Stimulated activated CD4-positive, alpha-beta T cell treated with anti-CD3 and anti-CD28 coated beads, Interleukin-1b, Interleukin-23, amount 100 ng/mL, for 4 hours (primary cell): Measurements from ENCODE around the gene KIF26A.
A peak's percentile ranks its signal among the peaks of the same experiment; 100 is the strongest.

Experiments
- DNase-seq, 2 donors: peaks; one replicate each; pipeline ENCODE4 v3.0.0-alpha.2; 2020; ENCODE audit warnings: low read depth in 2 of 2

Gene KIF26A

DNA sequence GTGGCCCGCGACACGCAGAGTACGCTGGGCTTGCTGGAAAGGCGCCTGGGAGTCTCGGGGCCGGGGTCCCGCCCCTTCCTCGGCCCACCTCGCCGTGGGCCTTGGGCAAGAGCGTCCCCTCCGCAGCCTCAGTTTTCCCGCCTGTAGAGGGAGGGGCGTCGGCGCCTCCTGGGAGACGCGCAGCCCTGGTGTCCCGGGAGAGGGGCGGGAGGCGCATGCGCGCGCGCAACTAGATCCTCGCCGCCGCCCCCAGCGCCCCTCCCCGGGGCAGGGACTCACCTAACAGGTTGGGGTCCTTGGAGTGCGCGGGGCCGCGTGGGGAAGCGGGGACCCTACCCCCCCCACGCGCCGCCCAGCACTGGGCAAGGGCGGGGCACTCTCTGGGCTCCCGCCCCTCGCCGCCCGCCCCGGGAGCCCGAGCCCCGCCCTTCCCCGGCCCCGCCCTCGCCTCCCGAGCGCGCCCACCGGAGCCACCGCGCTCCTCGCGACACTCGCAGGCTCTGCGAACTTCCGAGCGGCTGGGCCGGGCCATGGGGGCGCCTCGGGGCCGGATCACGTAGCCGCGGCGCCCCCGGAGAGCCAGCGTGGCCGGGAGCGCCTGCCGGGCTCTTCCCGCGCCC lies at the start of gene KIF26A:
KIF26A (plus strand) TSS at position 490 of the 620 bp plus-strand sequence. CDS start 136 bp downstream, outside the sequence.
- DNase-seq: peak in 1 of 2 donors; percentile 29

DNA sequence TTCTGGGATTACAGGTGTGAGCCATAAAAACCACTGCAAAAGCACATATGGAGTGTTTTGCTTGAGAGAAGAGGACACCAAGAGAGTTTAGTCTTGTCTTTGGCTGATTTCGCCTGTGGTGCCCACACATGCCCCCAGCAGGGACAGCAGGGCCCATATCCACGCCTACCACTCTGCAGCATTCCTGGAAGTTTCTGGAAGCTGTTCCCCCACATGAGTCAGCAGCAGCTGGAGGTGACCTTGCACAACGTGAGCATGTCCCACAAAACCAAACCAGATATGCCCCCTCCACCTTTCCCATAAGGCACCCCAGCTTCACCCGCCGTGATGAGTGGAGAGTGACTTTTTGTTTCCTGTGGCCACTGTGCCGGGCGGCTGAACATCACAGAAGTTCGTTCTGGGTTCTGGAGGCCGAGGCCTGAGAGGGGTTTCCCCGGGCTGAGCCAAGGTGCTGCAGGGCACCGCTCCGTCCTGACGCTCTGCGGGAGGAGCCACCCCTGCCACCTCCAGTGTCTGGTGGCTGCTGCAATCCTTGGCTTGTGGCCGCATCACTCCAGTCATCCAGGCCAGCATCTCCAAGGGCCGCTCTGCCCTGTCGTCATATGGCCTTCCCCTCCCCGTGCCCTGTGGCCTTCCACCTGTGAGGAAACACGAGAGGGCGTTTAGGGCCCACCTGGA lies 48.2 kb upstream of the KIF26A start:
- DNase-seq: no peak

DNA sequence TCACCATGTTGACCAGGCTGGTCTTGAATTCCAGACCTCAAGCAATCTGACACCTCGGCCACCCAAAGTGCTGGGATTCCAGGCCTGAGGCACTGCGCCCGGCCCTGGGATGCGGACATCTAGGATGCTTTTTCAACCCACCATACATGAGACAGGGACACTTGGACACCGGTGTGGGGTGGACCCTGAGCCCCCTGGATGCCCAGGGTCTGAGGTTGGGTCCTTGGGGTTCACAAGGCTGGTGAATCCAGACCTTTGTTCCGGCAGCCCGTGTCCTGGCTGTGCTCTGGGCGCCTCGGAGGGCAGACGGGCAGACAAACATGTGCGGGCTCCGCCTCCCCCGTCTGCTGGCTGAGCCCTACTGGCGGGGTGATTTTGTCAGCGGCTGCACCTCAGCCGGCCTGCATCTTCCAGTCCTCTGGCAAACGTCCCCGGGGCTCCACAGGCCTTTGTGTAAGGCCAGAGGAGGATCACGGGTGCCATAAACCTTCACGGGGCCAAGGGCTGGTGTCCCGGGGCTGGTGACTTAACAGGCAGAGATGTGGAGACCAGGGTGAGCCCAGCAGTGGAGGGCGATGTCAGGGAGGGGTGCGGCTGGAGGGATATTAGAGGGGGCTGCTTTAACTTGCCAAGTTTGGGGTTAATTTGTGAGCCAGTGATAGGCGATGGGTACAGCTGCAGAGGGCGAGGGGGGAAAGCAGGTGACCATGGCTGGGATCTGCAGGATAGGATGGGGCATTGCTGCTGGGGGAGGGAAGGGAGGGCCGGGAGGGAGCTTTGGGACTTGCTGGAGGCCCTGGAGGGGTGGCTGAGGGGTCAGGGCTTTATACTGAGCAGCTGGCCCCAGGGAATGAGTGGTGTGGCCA lies 47.1 kb upstream of the KIF26A start:
- no peak for DNase-seq

DNA sequence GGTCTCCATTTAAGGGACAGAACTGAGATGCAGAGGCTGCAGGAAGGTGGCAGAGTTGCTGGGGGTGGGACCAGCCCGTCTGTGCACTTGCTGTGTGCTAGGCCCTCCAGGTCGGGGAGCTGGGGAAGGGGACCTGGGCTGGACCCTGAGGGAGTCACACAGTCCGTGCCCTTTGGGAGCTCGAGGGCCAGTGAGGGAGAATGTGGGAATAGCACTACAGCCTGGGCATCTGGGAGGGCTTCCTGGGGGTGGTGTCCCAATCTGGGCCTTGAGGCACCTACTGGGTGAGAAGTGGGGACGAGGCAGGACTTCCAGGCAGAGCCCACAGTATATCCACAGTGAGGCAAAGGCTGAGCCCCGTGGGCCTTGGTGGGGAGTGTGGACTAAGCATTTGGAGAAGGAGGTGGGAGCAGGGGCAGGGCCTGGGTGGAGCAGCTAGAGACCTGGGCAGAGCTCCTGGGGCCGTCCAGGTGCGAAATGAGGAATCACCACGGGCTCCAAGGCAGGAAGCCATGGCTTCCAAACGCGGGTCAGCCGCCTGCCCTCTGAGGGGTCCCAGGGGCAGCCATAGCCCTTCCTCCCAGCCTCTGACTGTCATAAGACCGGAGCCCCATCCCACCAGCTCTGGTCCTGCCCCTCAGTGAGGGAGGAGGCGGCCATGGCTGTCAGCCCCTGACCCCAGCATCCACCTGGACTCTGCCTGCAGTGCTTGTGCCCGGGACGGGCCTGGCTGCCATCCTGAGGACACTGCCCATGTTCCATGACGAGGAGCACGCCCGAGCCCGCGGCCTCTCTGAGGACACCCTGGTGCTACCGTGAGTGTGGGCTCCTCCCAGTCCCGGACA lies 46.2 kb upstream of the KIF26A start:
- DNase-seq: no peak

DNA sequence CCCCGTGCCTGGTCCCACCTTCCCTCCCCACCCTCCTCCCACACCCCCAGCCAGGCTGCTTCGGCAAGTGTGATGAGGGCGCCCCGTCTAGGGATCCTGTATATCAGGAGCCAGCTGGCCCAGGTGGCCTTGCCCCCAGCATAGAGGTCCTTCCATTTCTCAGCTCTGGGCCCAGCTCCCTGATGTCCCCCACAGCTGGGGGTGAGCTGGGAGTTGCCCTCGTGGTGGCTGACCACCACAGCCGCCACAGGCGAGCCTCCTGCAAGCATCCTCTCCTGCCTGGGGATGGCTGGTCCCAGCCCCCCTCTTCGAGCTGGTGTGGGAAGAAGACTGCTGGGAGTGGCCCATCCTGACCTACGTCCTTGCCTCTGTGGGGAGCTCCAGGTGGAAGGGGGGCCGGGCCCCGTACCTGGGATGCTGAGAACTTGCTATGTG lies 45.4 kb upstream of the KIF26A start:
- DNase-seq: no peak

DNA sequence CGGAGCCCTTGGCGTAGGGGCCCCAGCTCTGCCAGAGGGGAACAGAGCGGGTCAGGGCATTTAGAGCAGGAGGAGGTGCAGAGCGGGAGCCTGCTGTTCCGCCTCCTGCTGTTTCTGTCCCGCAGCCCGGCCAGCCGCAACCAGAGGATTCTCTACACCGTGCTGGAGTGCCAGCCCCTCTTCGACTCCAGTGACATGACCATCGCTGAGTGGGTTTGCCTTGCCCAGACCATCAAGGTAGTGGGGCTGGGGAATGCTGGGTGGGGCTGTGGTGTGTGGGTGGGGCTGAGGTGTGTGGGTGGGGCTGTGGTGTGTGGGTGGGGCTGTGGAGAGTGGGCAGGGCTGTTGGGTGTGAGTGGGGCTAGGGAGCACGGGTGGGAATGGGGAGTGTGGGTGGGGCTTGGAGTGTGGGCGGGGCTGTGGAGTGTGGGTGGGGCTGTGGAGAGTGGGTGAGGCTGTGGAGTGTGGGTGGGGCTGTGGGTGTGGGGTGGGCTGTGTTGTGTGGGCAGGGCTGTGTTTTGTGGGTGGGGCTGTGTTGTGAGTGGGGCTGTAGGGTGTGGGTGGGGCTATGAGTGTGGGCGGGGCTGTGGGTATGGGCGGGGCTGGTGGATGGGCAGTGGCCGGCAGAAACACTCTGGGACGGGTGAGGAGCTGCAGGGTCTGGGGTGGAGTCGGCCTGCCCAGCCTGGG lies 44.9 kb upstream of the KIF26A start:
- no peak for DNase-seq

DNA sequence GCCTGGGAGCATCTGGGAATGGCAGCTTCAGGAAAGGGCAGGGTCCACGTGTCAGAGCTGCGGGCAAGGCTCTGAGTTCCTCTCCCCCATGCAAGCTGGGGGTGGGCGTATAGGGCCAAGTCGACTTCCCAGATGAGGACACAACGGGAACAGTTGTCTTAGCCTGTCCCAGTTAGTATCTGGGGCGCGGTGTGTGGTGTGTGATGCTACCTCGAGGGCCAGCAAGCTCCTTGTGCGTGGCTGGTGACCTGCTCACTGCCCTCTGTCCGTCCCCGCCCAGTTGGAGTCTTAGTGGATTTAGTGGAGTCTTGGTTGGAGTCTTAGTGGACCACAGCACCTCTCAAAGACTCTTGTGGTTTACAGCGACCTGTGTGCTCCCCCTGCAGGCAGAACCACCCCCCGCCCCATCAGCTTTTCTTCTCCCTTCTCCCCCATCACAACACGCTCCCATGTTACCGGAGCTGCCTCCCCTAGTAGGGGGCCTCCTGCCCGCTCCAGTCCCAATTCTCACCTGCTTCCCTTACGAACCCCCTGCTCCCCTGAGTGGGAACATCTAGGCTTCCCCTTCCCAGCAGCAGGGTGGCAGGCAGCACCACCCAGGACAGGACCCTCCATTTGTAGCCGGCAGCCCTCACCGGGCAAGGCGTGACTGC lies 44.2 kb upstream of the KIF26A start:
- DNase-seq: no peak

DNA sequence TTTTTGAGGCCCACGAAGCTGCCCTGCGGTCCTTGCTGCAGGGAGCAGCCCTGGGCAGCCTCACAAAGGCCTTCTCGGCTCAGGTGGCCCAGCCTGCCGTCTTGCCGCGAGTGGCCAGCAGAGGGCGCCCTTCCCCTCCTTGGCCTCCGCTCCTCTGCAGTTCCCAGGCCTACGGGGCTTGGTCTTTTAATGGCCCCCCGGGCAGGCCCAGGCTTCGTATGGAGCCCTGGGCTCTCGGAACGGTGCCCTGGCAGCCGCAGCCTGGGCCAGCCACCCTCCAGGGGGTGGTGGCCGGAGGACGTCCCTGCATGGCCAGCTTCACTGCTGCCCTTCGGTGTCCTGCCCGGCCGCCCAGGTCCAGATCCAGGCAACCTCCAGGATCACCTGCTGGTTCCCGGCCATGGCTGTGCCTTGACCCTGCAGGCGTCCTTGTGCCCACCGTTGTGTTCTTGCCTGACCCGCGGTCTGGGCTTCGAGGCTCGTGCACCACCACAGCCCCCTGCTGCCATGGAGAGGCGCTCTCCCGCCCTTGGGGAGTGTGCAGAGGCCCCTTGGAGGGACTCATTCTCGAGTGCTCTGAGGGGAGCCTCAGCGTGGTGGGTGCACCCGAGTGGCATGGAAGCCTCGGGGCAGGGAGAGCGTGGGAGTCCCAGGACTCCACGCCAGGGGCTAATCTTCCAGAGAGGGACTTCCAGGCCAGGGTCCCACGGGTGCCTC lies 43.5 kb upstream of the KIF26A start:
- DNase-seq: peak; percentile 62 to 78

DNA sequence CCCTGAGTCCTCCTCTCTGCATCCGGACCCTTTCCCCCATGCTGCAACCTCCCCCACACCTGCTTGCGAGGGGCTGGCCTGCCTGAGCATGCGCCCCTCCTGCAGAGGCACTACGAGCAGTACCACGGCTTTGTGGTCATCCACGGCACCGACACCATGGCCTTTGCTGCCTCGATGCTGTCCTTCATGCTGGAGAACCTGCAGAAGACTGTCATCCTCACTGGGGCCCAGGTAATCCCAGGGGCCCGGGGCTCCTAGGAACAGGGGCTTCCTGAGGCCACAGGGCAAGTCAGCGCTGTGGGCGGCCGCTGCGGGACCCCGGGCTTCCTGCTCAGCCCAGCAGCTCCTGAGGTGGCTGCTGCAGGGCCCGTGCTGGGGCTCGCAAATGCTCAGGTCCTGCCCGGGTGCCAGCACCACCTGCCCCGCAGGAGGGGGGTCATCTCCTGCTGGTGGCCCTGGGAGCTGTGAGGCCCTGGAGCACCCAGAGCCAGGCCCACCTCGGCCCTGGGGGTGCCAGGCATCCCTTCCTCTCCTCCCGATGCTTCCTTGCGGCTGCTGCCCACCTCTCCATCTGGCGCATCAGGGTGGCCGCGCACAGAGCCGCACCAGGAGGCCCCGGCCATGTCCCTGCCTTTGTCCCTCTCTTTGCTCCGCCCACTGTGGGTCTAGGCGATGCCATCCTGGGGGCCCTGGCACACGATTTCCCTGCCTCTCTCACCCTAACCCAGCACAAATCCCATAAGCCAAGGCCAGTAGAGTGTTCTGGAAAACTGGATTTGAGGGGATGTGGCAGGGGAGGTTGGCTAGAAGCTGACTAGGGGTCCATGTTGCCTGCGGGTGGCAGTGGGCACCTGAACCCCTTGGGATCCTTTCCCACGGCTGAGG lies 42.7 kb upstream of the KIF26A start:
- no peak for DNase-seq

DNA sequence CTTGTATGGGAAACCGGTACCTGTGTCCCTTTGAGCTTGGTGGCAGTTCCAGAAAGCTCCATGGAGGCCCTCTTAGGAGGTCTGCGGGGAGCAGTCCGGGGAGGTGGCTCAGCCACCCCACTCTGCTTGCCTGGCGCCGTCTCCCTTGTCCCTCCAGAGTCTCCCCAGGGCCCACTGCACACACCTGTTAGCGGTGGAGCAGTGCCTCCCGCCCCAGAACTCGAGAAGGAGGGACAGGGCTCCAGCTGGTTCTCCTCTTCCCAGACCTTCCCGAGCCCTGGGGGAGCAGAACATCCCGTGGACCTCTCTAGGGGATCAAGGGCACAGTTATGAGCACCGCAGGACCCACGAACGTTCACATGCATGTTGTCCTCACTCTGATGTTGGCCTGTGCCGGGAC lies 42.1 kb upstream of the KIF26A start:
- no peak for DNase-seq

DNA sequence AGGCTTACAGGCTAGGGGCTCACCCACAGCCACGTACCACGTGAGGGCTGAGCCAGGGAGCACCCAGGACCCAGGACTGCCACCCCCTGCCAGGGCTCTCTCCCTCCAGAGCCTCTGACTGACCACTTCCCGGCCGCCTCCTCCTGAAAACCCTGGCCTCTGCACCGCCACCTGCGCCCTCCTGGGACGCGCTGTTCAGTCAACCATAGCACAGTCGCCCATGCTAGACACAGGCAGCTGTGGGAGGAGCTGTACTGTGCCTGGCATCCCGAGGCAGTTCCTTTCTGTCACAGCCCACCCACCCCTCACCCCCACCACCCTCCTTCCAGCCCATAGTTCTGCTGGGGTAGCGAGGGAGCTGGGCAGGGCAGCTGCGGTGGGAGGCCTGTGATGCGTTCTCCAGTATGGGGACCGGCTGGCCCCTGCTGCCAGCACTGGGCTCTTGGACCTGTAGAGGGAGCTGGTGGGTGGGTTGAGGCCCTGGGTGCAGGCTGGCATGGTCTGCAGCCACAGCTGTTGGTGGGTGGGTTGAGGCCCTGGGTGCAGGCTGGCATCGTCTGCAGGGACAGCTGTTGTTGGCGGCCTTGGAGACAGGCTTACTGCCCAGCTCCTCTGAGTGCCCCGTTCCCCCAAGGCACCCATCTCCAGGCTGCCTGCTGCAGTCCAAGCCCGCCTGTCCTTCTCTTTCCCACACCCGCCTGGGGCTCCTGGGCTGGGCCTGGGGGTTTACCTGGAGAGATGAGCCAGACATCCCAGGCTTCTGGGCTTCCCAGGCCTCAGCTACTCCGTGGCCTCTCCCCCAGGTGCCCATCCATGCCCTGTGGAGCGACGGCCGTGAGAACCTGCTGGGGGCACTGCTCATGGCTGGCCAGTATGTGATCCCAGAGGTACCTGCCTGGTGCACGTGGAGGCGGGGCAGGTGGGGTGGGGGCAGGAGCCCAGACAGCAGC lies 41.4 kb upstream of the KIF26A start:
- DNase-seq: no peak

DNA sequence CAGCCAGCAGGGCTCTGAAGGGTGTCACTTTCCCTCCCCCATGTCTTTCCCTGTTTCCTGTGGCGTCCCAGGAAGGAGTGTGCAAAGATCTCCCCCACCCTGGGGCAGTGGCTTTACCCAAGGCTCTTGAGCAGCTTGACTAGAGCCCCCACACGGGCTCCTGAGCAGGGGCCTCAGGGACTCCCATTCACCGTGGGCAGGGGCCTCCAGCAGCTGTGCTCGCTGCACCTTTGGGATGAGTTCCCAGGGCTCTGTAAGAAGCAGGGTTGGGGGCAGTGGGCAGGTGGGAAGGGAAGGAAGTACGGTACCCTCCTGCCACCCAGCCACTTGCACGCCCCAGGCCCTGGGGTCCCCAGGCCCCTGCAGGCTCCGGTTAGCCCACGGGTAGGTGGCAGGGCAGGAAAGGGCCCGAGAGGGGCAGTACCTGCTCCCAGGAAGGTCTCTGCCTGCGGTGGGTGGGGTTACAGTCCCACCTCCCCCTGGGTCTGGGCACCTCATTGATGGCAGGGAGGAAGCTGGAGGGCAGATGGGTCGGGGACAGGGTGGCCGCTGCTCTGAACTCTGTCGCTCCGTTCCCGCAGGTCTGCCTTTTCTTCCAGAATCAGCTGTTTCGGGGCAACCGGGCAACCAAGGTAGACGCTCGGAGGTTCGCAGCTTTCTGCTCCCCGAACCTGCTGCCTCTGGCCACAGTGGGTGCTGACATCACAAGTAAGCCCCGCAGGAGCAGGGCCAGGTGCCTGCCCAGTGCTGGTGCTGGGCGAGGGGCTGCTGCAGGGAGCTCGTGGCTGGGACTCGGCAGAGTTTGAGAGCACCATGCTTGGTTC lies 39.9 kb upstream of the KIF26A start:
- DNase-seq: no peak

DNA sequence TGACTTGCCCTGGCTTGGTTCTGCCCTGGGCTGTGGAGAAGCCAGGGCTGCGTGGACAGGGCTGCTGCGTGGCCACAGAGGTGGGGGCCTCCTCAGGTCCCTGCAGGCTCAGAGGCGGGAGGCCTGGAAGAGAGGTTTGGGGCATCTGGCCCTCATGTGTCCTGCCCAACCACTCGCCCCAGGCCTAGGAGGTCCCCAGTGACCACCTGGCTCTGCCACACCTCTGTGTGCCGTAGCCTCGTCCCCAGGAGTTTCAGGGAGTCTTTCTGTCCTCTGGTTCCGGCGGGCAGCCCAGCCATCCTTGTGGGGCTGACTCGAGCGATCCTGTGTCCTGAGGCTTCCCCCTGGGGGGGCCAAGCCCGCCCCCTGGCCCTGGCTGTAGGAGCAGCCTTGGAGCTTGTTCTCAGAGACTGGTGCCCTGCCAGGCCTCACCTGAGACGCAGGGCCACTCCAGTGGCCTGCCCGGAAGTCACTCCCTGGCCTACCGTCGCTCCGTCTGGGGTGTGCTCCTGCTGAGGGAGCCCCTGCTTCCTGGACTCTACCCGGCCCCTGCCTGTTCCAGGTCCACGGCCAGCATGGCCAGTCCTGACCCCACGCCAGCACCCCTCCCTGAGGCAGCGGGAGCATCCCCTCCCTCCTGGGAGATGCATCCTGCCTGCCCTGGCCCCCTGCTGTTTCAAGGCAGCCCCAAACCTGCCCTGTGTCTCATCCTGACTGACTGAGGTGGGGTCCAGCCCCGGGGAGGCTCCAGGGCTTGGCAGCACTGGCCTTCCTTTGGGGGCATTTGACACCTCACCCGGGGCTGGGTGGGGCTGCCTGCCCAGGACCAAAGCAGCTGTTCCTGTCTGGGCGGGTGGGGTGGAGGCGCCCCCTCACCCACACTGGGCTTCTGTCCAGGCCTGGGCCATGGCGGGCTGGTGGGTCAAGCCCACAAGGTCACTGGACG lies 39.0 kb upstream of the KIF26A start:
- DNase-seq: no peak

DNA sequence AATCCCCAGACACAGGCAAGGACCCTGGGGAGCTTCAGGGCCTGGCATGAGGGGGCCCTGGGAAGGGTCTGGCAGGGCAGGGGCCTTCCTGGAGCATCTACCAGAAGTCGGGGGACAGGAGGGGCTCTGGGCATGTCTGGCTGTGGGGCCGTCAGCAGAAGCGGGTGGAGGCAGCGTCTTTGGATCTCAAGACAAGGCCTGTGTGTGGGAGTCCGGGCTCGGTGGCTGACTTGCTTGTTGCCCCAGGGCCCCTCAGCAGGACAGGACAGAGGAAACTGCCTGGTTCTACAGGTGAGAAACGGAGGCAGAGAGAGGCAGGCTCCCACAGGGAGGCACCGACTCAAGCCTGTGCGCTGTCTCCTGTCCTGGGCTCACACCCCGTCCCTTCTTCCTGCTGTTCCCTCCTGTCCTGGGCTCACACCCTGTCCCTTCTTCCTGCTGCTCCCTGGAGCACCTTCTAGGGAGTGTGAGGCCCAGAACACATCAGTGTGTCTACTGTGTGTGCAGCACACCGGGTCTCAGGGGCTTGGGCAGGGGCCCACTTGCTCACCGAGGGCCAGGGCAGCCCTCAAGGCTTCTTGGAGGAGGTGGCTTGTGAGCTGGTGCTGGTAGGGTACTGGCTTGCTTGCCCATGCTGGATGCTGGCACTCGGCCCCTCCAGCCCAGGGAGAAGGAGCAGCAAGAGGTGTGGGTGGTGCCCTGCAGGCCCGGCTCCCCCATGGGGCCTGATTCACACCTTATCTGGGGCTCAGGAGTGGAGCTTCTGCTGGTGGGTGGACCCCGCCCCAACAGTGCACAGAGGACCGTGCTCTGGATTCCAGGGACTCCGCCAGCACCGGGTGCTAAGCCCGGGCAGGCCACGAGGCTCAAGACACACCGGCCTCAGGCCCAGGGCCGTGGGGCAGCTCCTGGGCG lies 38.0 kb upstream of the KIF26A start:
- no peak for DNase-seq
